ENCODE measurements around the gene DDX5.

DDX5 gene

DNA sequence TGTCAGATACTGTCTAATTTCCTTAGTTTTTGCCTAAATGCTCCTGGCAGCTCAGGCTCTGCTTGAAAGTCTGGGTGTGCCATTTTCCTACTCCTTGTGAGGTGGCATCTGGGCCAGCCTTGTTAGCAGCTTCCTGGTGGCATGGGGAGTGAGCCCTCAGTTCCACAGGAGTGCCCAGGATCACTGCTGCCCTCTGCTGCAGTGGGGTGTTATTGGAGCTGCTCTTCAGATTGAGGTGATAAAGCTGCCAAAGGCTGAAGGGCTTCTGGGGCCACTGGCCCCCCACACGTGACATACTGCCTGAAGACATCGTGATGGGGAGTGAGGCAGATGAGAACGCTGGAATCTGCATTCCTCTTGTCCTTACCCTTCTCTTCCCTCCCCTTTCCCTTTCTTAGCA, 28.1 kb upstream of the DDX5 start:
- Histone ChIP-seq H3K4me1 (ENCODE audit: insufficient read depth, low read length, poor library complexity, severe bottlenecking) (no peaks in the 10 kb centered on the region), H3K9me3 (ENCODE audit: insufficient read depth, low read depth, low read length) (no peaks in the 10 kb centered on the region), H3K27me3 (ENCODE audit: insufficient read depth, low read length, poor library complexity, severe bottlenecking) (no peaks in the 10 kb centered on the region), H3K36me3 (ENCODE audit: insufficient read depth, low read length) (peaks cover 93% of the 10 kb centered on the region), H3K4me2 (ENCODE audit: low read depth, low read length, poor library complexity, severe bottlenecking) (no peak overlapping the region), H3K4me3 (ENCODE audit: low read length, poor library complexity, severe bottlenecking) (no peak overlapping the region), H2AFZ (ENCODE audit: low read length) (no peak overlapping the region), H4K20me1 (ENCODE audit: insufficient read depth, low read length, poor library complexity, severe bottlenecking) (no peaks in the 10 kb centered on the region), H3K9ac (ENCODE audit: low read depth, low read length, poor library complexity, severe bottlenecking) (no peak overlapping the region), H3K79me2 (ENCODE audit: insufficient read depth, low read length) (no peaks in the 10 kb centered on the region), H3F3A (ENCODE audit: low read depth) (no peaks in the 10 kb centered on the region; the same call in 1 of the 2 replicates), H3K9me2 (replicated peaks; ENCODE audit: low read depth, low read length) (no peaks in the 10 kb centered on the region)
- TF ChIP-seq, protein P1, sequence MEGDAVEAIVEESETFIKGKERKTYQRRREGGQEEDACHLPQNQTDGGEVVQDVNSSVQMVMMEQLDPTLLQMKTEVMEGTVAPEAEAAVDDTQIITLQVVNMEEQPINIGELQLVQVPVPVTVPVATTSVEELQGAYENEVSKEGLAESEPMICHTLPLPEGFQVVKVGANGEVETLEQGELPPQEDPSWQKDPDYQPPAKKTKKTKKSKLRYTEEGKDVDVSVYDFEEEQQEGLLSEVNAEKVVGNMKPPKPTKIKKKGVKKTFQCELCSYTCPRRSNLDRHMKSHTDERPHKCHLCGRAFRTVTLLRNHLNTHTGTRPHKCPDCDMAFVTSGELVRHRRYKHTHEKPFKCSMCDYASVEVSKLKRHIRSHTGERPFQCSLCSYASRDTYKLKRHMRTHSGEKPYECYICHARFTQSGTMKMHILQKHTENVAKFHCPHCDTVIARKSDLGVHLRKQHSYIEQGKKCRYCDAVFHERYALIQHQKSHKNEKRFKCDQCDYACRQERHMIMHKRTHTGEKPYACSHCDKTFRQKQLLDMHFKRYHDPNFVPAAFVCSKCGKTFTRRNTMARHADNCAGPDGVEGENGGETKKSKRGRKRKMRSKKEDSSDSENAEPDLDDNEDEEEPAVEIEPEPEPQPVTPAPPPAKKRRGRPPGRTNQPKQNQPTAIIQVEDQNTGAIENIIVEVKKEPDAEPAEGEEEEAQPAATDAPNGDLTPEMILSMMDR (conservative IDR thresholded peaks at IDR 0.05; ENCODE audit: low read length) = peak; percentile 54
- TF ChIP-seq EZH2phosphoT487 (IDR thresholded peaks at IDR 0.05; ENCODE audit: borderline replicate concordance) = no peak

- no peak overlapping the region for H2AFZ ChIP-seq (ENCODE audit: low read length)
- H4K20me1 ChIP-seq (ENCODE audit: insufficient read depth, low read length, poor library complexity, severe bottlenecking) = no peaks in the 10 kb centered on the region
- H3F3A ChIP-seq (ENCODE audit: low read depth) = no peaks in the 10 kb centered on the region; the same call in 1 of the 2 replicates
- H3K9me3 ChIP-seq (ENCODE audit: insufficient read depth, low read depth, low read length) = no peaks in the 10 kb centered on the region
- no peak overlapping the region for H3K4me2 ChIP-seq (ENCODE audit: low read depth, low read length, poor library complexity, severe bottlenecking)
- TF ChIP-seq, protein P1 (conservative IDR thresholded peaks at IDR 0.05; ENCODE audit: low read length) = no peak
- H3K79me2 ChIP-seq (ENCODE audit: insufficient read depth, low read length) = no peaks in the 10 kb centered on the region
- H3K4me3 ChIP-seq (ENCODE audit: low read length, poor library complexity, severe bottlenecking) = no peak overlapping the region
- no peak overlapping the region for H3K9ac ChIP-seq (ENCODE audit: low read depth, low read length, poor library complexity, severe bottlenecking)
- no peaks in the 10 kb centered on the region for H3K4me1 ChIP-seq (ENCODE audit: insufficient read depth, low read length, poor library complexity, severe bottlenecking)
- peaks cover 96% of the 10 kb centered on the region for H3K36me3 ChIP-seq (ENCODE audit: insufficient read depth, low read length)
- no peaks in the 10 kb centered on the region for H3K9me2 ChIP-seq (replicated peaks; ENCODE audit: low read depth, low read length)
- H3K27me3 ChIP-seq (ENCODE audit: insufficient read depth, low read length, poor library complexity, severe bottlenecking) = no peaks in the 10 kb centered on the region
Observed at GRCh38 chr17:64533784-64534183, 27.7 kb upstream of the DDX5 start.

GRCh38 chr17:64532409-64532808, 26.3 kb upstream of the DDX5 start:
- no peaks in the 10 kb centered on the region for H3K4me1 ChIP-seq (ENCODE audit: insufficient read depth, low read length, poor library complexity, severe bottlenecking)
- no peaks in the 10 kb centered on the region for H3K27me3 ChIP-seq (ENCODE audit: insufficient read depth, low read length, poor library complexity, severe bottlenecking)
- H3K9ac ChIP-seq (ENCODE audit: low read depth, low read length, poor library complexity, severe bottlenecking) = no peak overlapping the region
- peaks cover 98% of the 10 kb centered on the region for H3K36me3 ChIP-seq (ENCODE audit: insufficient read depth, low read length)
- H3K4me2 ChIP-seq (ENCODE audit: low read depth, low read length, poor library complexity, severe bottlenecking) = no peak overlapping the region
- no peaks in the 10 kb centered on the region for H3K9me3 ChIP-seq (ENCODE audit: insufficient read depth, low read depth, low read length)
- H2AFZ ChIP-seq (ENCODE audit: low read length) = no peak overlapping the region
- no peaks in the 10 kb centered on the region for H3K9me2 ChIP-seq (replicated peaks; ENCODE audit: low read depth, low read length)
- no peaks in the 10 kb centered on the region; the same call in 1 of the 2 replicates for H3F3A ChIP-seq (ENCODE audit: low read depth)
- H3K4me3 ChIP-seq (ENCODE audit: low read length, poor library complexity, severe bottlenecking) = no peak overlapping the region
- no peaks in the 10 kb centered on the region for H4K20me1 ChIP-seq (ENCODE audit: insufficient read depth, low read length, poor library complexity, severe bottlenecking)
- TF ChIP-seq, protein P1 (conservative IDR thresholded peaks at IDR 0.05; ENCODE audit: low read length) = no peak
- TF ChIP-seq EZH2phosphoT487 (IDR thresholded peaks at IDR 0.05; ENCODE audit: borderline replicate concordance) = no peak
- no peaks in the 10 kb centered on the region for H3K79me2 ChIP-seq (ENCODE audit: insufficient read depth, low read length)
